IMR-90 (cell line): ENCODE data around the gene RALGPS1. TPM values are rescaled to one million over a fixed set of nuclear protein-coding genes. Genes with fewer than 3 reads are reported as not detected.
A peak's percentile ranks its signal among the peaks of the same experiment; 100 is the strongest.

Experiments used
- ATAC-seq: fragments of 200-7000 bp; cut with Tn5 transposase; 2 replicates; pipeline ENCODE4 v1.9.1; 2020; ENCODE audit warnings: low read depth, mild to moderate bottlenecking, moderate library complexity
- BruUV-seq: library from RNA; stranded (reverse); fragments of 400-500 nt; replicated peaks from 2 replicates; lab custom pipeline; 2021; lab: Mats Ljungman, UMichigan
- CTCF ChIA-PET: fragments of 300-600 bp; formaldehyde crosslinking; extraction: SDS; loops from one replicate; lab custom pipeline; 2021; ENCODE audit warnings: antibody characterized with exemption; lab: Yijun Ruan, JAX
- POLR2A ChIA-PET: fragments of 300-600 bp; sonication (Branson Sonifier 250); formaldehyde crosslinking; loops from one replicate; lab custom pipeline; 2022; ENCODE audit warnings: antibody characterized with exemption; ENCODE audit not compliant: unreplicated experiment; lab: Charles Lee
- DNase-seq: peaks from one replicate; pipeline ENCODE4 v3.0.0; 2013
- H2AFZ ChIP-seq: replicated peaks from 2 replicates; pipeline ENCODE3; 2013; ENCODE audit warnings: low read length, mild to moderate bottlenecking; ENCODE audit not compliant: poor library complexity
- H2AK5ac ChIP-seq: 2 replicates; pipeline ENCODE4 v1.6.1; 2013; ENCODE audit warnings: low read depth, low read length, inconsistent platforms
- H2AK9ac ChIP-seq: replicated peaks from 2 replicates; pipeline ENCODE3; 2013; ENCODE audit warnings: mild to moderate bottlenecking, low read depth, low read length, moderate library complexity; ENCODE audit not compliant: poor library complexity
- H2BK120ac ChIP-seq: 2 replicates; pipeline ENCODE4 v1.6.1; 2013; ENCODE audit warnings: low read depth, low read length, inconsistent platforms
- H2BK15ac ChIP-seq: 3 replicates; pipeline ENCODE4 v1.6.1; 2013; ENCODE audit warnings: low read depth, low read length, inconsistent platforms
- H2BK20ac ChIP-seq: 2 replicates; pipeline ENCODE4 v1.6.1; 2013; ENCODE audit warnings: low read depth, mild to moderate bottlenecking, inconsistent platforms, low read length, moderate library complexity
- H2BK5ac ChIP-seq: 2 replicates; pipeline ENCODE4 v1.6.1; 2013; ENCODE audit warnings: mild to moderate bottlenecking, low read depth, low read length, inconsistent platforms; ENCODE audit not compliant: poor library complexity, severe bottlenecking
- H3K14ac ChIP-seq: replicated peaks from 2 replicates; pipeline ENCODE4 v1.6.1; 2013; ENCODE audit warnings: low read depth, low read length, inconsistent platforms
- H3K18ac ChIP-seq: 2 replicates; pipeline ENCODE4 v1.6.1; 2013; ENCODE audit warnings: low read depth, low read length, control low read depth
- H3K23ac ChIP-seq: 2 replicates; pipeline ENCODE4 v1.6.1; 2013; ENCODE audit warnings: low read depth, low read length, inconsistent platforms
- H3K27ac ChIP-seq: 2 replicates; pipeline ENCODE4 v1.5.1; 2013; ENCODE audit warnings: mild to moderate bottlenecking, control low read depth, low read length; ENCODE audit not compliant: insufficient read depth
- H3K27me3 ChIP-seq: 2 replicates; pipeline ENCODE4 v1.6.1; 2013; ENCODE audit warnings: low read length; ENCODE audit not compliant: control insufficient read depth, insufficient read depth
- H3K36me3 ChIP-seq: 2 replicates; pipeline ENCODE4 v1.6.1; 2013; ENCODE audit warnings: low read length, mixed read lengths; ENCODE audit not compliant: control insufficient read depth, insufficient read depth
- H3K4ac ChIP-seq: 2 replicates; pipeline ENCODE4 v1.6.1; 2013; ENCODE audit warnings: low read depth, low read length, inconsistent platforms
- H3K4me1 ChIP-seq: 2 replicates; pipeline ENCODE4 v1.6.1; 2013; ENCODE audit warnings: low read length, mixed read lengths; ENCODE audit not compliant: control insufficient read depth, insufficient read depth
- H3K4me2 ChIP-seq: 2 replicates; pipeline ENCODE4 v1.6.1; 2013; ENCODE audit warnings: low read depth, mild to moderate bottlenecking, control low read depth, low read length, moderate library complexity
- H3K4me3 ChIP-seq: 2 replicates; pipeline ENCODE4 v1.5.1; 2013; ENCODE audit warnings: low read depth, mild to moderate bottlenecking, control low read depth, low read length, moderate library complexity; ENCODE audit not compliant: insufficient read depth
- H3K56ac ChIP-seq: 2 replicates; pipeline ENCODE4 v1.6.1; 2013; ENCODE audit warnings: low read length, inconsistent platforms; ENCODE audit not compliant: insufficient read depth; ENCODE audit errors: extremely low read depth
- H3K79me1 ChIP-seq, 2 experiments: 2 replicates each; pipeline ENCODE4 v1.6.1; 2013; ENCODE audit warnings: low read length in 2 of 2, inconsistent platforms in 1 of 2, low read depth in 1 of 2
- H3K9ac ChIP-seq: 2 replicates; pipeline ENCODE4 v1.6.1; 2013; ENCODE audit warnings: low read depth, low read length, control low read depth
- H3K9me1 ChIP-seq: 2 replicates; pipeline ENCODE4 v1.6.1; 2013; ENCODE audit warnings: low read length, inconsistent platforms; ENCODE audit not compliant: insufficient read depth
- H3K9me3 ChIP-seq: 2 replicates; pipeline ENCODE4 v1.6.1; 2013; ENCODE audit warnings: low read length; ENCODE audit not compliant: control insufficient read depth, insufficient read depth
- H4K20me1 ChIP-seq: 2 replicates; pipeline ENCODE4 v1.6.1; 2013; ENCODE audit warnings: low read length, inconsistent platforms; ENCODE audit not compliant: insufficient read depth
- H4K5ac ChIP-seq: 2 replicates; pipeline ENCODE4 v1.6.1; 2013; ENCODE audit warnings: mild to moderate bottlenecking, low read depth, low read length, control low read depth
- H4K8ac ChIP-seq, 2 experiments: 2 replicates each; pipeline ENCODE4 v1.6.1; 2013; ENCODE audit warnings: low read depth in 2 of 2, low read length in 2 of 2, control low read depth in 1 of 2, inconsistent platforms in 1 of 2
- H4K91ac ChIP-seq: 2 replicates; pipeline ENCODE4 v1.6.1; 2013; ENCODE audit warnings: low read depth, low read length, inconsistent platforms; ENCODE audit not compliant: insufficient read depth
- CEBPB ChIP-seq: IDR thresholded peaks from 2 replicates; pipeline ENCODE4 v1.6.1; 2012; ENCODE audit warnings: low read depth, low read length, improper control_type of control experiment
- CHD1 ChIP-seq: IDR thresholded peaks from 2 replicates; pipeline ENCODE4 v1.6.1; 2012; ENCODE audit warnings: low read depth, low read length, improper control_type of control experiment
- CTCF ChIP-seq: conservative IDR thresholded peaks from 2 replicates; pipeline ENCODE4 v1.5.1; 2012; ENCODE audit warnings: mild to moderate bottlenecking, low read depth, low read length, improper control_type of control experiment
- ELK1 ChIP-seq: fragments of 150-350 bp; IDR thresholded peaks from 2 replicates; pipeline ENCODE4 v1.6.1; 2016; ENCODE audit warnings: low read depth, mild to moderate bottlenecking, low read length, moderate library complexity, borderline replicate concordance
- FOS ChIP-seq: fragments of 150-350 bp; IDR thresholded peaks from 2 replicates; pipeline ENCODE4 v1.6.1; 2016; ENCODE audit warnings: low read depth, low read length
- MAFK ChIP-seq: IDR thresholded peaks from 2 replicates; pipeline ENCODE4 v1.6.1; 2012; ENCODE audit warnings: low read depth, low read length, improper control_type of control experiment
- MAZ ChIP-seq: IDR thresholded peaks from 2 replicates; pipeline ENCODE4 v1.6.1; 2012; ENCODE audit warnings: low read depth, mild to moderate bottlenecking, low read length, improper control_type of control experiment, moderate library complexity, borderline replicate concordance
- MXI1 ChIP-seq: IDR thresholded peaks from 2 replicates; pipeline ENCODE4 v1.6.1; 2012; ENCODE audit warnings: low read depth, mild to moderate bottlenecking, low read length, moderate library complexity, borderline replicate concordance
- NFE2L2 ChIP-seq: fragments of 150-350 bp; IDR thresholded peaks from 2 replicates; pipeline ENCODE4 v1.6.1; 2016; ENCODE audit warnings: low read depth, mild to moderate bottlenecking, low read length
- POLR2A ChIP-seq: IDR thresholded peaks from 2 replicates; pipeline ENCODE4 v1.6.1; 2012; ENCODE audit warnings: mild to moderate bottlenecking, low read depth, low read length
- RAD21 ChIP-seq: IDR thresholded peaks from 2 replicates; pipeline ENCODE4 v1.6.1; 2012; ENCODE audit warnings: low read length, improper control_type of control experiment
- RCOR1 ChIP-seq: IDR thresholded peaks from 2 replicates; pipeline ENCODE4 v1.6.1; 2012; ENCODE audit warnings: mild to moderate bottlenecking, low read length, improper control_type of control experiment; ENCODE audit not compliant: insufficient replicate concordance
- RFX5 ChIP-seq: IDR thresholded peaks from 2 replicates; pipeline ENCODE4 v1.8.0; 2012; ENCODE audit warnings: low read depth, mild to moderate bottlenecking, low read length, moderate library complexity
- USF2 ChIP-seq: fragments of 150-350 bp; IDR thresholded peaks from 2 replicates; pipeline ENCODE4 v1.6.1; 2017; ENCODE audit warnings: mild to moderate bottlenecking, antibody characterized with exemption, low read length, low read depth
- WGBS, 2 experiments: methylation state at CpG; one replicate each; pipeline versions ENCODE4 v1.1.5 to v1.1.7; 2013; ENCODE audit warnings: missing lambda C conversion rate in 2 of 2; ENCODE audit not compliant: insufficient read length in 1 of 2; ENCODE audit errors: extremely low coverage in 2 of 2; 5-methylcytosine and 5-hydroxymethylcytosine counted together
- dilution Hi-C: fragments of 300-500 bp; cut with HindIII; formaldehyde crosslinking; loops from one replicate; pipeline ENCODE4 v1.14.3; 2018; ENCODE audit warnings: low sequenced_read_pairs; ENCODE audit not compliant: unreplicated experiment
- in situ Hi-C: fragments of 300-500 bp; cut with MboI; formaldehyde crosslinking; loops from 3 replicates; pipeline ENCODE4 v1.14.3; 2019; ENCODE audit warnings: low sequenced_read_pairs, inconsistent platforms, mixed read lengths
- intact Hi-C: fragments of 100-400 bp; cut with micrococcal nuclease; formaldehyde crosslinking; loops from 2 replicates; pipeline ENCODE4 v1.10.0; 2022
- polyA plus RNA-seq, 3 experiments: library from polyadenylated mRNA; depleted of rRNA; stranded (reverse); fragments of >200 nt; gene quantifications; 2 replicates each; pipeline ENCODE4 v1.2.3, GENCODE V29; 2012; ENCODE audit warnings: low replicate concordance in 1 of 3
- total RNA-seq: library from RNA; depleted of rRNA; stranded (reverse); fragments of >200 nt; gene quantifications from 2 replicates; pipeline ENCODE4 v1.2.3, GENCODE V29; 2012

RALGPS1 gene
- total and polyA plus RNA-seq, 2 of the 4 experiments (the other 2 are of a cell fraction) = 0.90 to 2.8 TPM

GRCh38 chr9:127162864-127163365 is 248.3 kb downstream of the RALGPS1 start:
- Histone ChIP-seq H4K20me1 (no peaks in the 10 kb centered on the region), H2AK9ac (no peak overlapping the region), H2BK15ac (peak overlapping the region; percentile 40; the same call in 2 of the 3 replicates), H3K4ac (peak overlapping the region; percentile 66), H3K23ac (no peak overlapping the region; the same call in 1 of the 2 replicates), H3K4me1 (peaks cover 21% of the 10 kb centered on the region), H2BK20ac (peak overlapping the region; percentile 84), H3K56ac (no peak overlapping the region), H3K79me1 (no peaks in the 10 kb centered on the region), H2AFZ (peak overlapping the region; percentile 3), H4K8ac (peak overlapping the region; percentile 19 to 42), H3K4me2 (no peak overlapping the region), H2BK120ac (peak overlapping the region; percentile 70), H3K36me3 (no peaks in the 10 kb centered on the region), H4K5ac (peak overlapping the region; percentile 46), H3K9me1 (peaks cover 26% of the 10 kb centered on the region), H2AK5ac (peak overlapping the region; percentile 91; the same call in 1 of the 2 replicates), H2BK5ac (peak overlapping the region; percentile 67), H3K9ac (no peak overlapping the region), H3K14ac (peak overlapping the region; percentile 56), H3K9me3 (no peaks in the 10 kb centered on the region), H3K4me3 (no peak overlapping the region), H3K18ac (peak overlapping the region; percentile 74), H3K27me3 (no peaks in the 10 kb centered on the region), H4K91ac (peak overlapping the region; percentile 79), H3K27ac (0 out of 2 replicates have a peak overlapping the region, but pooled peaks have one; percentile 1)
- BruUV-seq = no TSS peak
- dilution Hi-C loops = no loop called here
- ChIA-PET POLR2A (interaction anchor here (0.9 kb wide), 1 partner anchor 23 kb away, joined by 3 read pairs; no protein-coding TSS in a partner anchor), CTCF (interaction anchor here (0.9 kb wide), 1 partner anchor 28 kb away, joined by 3 read pairs; no protein-coding TSS in a partner anchor)
- no peak for TF ChIP-seq NFE2L2
- no peak for TF ChIP-seq RAD21
- no peak for TF ChIP-seq CTCF
- no peak for TF ChIP-seq FOS
- no peak for TF ChIP-seq MXI1
- no peak for TF ChIP-seq POLR2A
- no peak for TF ChIP-seq CHD1
- TF ChIP-seq ELK1 = no peak
- no peak for TF ChIP-seq CEBPB
- TF ChIP-seq RCOR1 = no peak
- TF ChIP-seq MAZ = no peak
- TF ChIP-seq USF2 = no peak
- no peak for TF ChIP-seq MAFK
- no peak for TF ChIP-seq RFX5
- WGBS, 2 experiments = no CpG with 5 or more reads among the region's 4 CpGs
- intact Hi-C loops = no loop called here
- DNase-seq = no peak
- in situ Hi-C loops = no loop called here
- ATAC-seq = no peak
